GM19397 (cell line): ENCODE data around the gene DPH3.

Experiments used
- ATAC-seq: cut with Tn5 transposase; IDR thresholded peaks from one replicate; pipeline ENCODE4 v1.9.1; 2021; ENCODE audit warnings: mild to moderate bottlenecking, moderate library complexity; ENCODE audit not compliant: unreplicated experiment

The DPH3 gene

GRCh38 chr3:16236856-16237393 is 27.8 kb downstream of the DPH3 start:
- no peak for ATAC-seq

DNA sequence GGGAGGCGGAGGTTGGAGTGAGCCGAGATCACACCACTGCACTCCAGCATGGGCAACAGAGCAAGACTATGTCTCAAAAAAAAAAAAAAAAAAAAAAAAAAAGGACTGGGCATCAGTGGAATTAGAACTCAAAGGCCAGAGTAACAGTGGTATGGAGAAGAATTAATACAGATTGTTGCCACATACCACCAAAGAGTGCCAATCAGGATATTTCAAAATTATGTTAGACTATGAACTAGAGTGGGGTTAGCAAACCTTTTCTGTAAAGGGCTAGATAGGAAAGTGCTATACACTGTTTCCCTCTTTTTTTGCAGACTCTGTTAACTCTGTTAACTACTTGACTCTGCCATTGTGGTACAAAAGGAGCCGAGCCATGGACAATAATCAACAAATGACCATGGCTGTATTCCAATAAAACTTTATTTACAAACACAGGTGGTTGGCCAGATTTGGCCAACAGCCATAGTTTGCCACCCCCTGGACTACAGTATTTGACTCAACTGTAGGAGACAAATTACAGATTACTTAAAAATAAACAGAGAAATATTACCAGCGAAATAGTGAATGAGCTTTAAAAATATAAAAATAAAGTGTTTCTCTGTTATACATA is 28.6 kb downstream of the DPH3 start:
- no peak for ATAC-seq

GRCh38 chr3:16234281-16234680 is 30.5 kb downstream of the DPH3 start:
- ATAC-seq = no peak

DNA sequence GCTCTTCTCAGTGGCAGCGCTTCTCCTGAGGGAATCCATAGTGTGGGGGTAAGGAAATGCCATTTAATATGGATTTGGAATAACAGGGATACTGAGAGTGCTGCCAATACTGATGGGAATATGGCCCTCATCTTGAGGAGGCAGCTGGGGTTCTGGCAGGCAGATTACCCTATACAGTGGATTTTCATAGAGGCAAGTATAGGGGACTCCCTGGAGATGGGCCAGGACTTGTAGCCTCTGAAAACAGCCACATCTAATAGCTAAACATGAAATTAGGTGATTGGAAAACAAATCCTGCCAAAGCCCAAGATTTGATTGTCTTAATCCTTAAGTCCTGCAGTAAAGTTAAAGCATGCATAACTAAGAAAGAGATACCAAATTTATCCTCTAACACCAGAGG is 30.9 kb downstream of the DPH3 start:
- ATAC-seq = no peak

DNA sequence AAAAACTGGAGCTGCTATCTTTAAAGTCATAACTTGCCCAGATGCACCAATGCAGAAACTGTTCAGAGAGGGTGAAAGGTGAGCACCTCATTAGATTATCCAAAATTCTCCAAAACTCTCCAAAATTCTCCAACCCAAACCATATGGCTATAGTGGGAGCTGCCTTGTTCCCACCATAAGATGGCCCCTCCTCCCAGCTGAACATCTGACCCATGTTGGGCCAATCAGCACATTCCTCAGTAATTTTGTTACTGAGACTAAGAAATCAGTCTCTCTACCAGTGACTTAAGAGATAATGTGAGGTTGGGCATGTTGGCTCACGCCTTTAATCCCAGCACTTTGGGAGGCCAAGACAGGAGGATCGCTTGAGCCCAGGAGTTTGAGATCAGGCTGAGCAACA is 32.8 kb downstream of the DPH3 start:
- ATAC-seq = no peak

DNA sequence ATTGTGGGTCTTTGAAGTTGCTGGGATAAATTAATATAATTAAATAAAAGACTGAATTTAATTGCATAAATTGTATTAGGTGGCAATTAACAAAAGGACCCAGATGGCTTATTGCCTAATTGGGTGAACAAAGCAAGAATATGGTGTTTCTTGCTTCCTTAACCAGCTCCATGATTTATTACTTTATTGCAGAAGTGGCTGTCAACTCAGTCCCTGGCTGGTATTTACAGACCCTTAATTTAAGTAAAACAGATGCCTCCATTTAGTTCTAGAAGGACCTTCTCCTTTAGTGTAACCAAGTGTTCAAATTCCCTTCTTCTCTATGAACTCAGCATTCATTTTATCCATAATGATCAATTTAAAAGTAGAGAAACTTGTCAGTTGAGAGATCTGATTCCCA is 35.1 kb downstream of the DPH3 start:
- ATAC-seq = no peak

DNA sequence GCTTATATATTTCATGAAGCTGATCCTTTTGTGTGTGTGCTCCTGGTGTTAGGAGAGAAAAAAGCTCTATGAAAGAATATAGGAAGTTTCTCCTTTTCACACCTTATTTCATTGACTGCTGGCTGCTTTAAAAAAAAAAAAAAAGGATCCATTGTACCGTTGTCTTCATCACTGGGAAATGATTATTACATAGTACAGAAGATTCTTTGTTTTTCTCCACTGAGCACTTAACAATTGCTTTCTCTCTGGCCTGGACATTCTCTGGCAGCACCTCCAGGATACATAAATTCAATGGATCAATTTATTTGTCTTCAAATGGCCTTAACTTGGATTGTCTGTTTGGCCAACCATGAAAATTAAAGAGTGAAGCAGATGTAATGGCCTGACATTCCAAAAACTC is 37.2 kb downstream of the DPH3 start:
- no peak for ATAC-seq

DNA sequence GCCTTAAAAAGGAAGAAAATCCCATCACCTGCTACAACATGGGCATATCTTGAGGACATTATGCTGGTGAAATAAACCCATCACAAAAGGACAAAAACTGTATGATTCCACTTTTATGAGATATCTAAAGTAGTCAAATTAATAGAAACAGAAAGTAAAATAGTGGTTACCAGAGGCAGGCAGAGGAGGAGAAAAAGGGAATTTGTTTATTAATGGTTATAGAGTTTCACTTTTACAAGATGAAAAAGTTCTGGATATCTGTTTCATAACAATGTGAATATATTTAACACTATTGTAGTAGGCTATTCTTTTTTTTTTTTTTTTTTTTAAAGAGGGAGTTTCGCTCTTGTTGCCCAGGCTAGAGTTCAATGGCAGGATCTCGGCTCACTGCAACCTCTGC is 40.4 kb downstream of the DPH3 start:
- no peak for ATAC-seq

DNA sequence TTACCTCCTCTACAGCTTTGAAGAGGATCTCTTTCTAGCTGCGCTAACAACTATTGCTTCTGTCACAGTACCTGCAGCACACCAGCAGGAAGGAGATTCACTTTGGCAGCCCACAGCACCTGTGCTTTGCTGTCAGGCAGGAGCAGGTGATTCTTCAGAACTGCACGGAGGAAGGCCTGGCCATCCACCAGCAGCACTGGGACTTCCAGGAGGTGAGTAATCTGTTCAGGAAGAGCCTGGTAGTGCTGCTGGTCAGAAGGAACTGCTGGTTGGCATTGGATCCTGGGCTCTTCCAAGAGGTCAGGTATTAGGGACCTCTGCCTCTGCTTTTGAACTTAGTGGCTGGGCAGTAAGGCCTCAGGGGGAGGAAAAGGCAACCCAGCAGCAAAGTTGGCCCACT is 42.2 kb downstream of the DPH3 start:
- ATAC-seq = no peak

GRCh38 chr3:16221990-16222389 is 42.8 kb downstream of the DPH3 start:
- ATAC-seq = no peak

DNA sequence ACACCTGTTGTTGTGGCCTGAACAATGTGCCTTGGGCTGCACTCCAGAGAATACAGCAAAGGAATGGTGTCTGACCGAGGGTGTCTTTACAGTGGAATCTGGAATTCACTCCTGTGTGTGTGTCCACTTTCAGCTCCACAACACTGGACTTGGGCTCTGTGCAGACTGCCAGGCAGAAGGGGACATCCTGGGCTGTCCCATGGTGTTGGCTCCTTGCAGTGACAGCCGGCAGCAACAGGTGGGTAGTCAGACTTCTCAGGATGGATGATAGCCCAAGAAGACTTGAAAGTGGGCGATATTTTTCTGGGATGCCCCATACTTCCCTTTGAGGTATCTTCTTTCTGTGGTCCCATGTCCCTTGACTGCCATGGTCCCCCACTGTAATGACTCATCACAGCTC is 45.0 kb downstream of the DPH3 start:
- no peak for ATAC-seq

DNA sequence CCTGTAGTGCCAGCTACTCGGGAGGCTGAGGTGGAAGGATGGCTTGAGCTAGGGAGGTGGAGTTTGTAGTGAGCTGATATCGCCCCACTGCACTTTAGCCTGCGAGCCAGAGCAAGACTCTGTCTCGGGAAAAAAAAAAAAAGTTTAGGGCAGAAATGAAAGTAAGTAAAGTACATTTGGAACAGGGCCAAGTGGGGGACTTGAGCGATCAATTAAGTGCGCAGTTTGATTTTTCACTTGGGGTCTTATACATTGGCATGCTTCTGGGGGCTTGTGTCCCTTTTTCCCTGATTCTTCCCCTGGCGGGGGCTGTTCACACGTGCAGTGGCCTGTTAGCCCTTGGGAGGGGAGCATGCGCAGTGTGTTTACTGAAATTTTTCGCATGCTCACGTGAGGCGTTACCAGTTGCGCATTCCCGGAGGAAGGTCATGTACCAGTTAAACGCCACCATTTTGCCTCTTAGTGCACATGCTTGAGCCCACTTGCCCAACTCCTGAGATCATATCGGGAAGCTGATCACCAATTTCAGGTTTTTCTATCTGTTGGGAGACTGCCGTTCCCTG is 48.3 kb downstream of the DPH3 start:
- no peak for ATAC-seq

GRCh38 chr3:16214366-16214765 is 50.4 kb downstream of the DPH3 start:
- no peak for ATAC-seq

GRCh38 chr3:16211176-16211904 is 53.4 kb downstream of the DPH3 start:
- ATAC-seq = no peak
